Bronchial epithelial cell (primary cell): ENCODE results near the gene TOM1. TPM values are rescaled to one million over a fixed set of nuclear protein-coding genes. Genes with fewer than 3 reads are reported as not detected.

Experiments
- DNase-seq: peaks from one replicate; pipeline ENCODE4 v3.0.0-alpha.2; 2010; ENCODE audit warnings: low read depth
- FAIRE-seq: peaks from 2 replicates; lab custom pipeline; 2011; peaks lifted over from hg19 to GRCh38; lab: Jason Lieb, UNC
- H3K27me3 ChIP-seq: 2 replicates; pipeline ENCODE4 v1.5.1; 2011; ENCODE audit warnings: low read length; ENCODE audit not compliant: control insufficient read depth, insufficient read depth
- H3K36me3 ChIP-seq: 2 replicates; pipeline ENCODE4 v1.5.1; 2011; ENCODE audit warnings: low read length; ENCODE audit not compliant: control insufficient read depth, insufficient read depth
- H3K4me3 ChIP-seq: 2 replicates; pipeline ENCODE4 v1.5.1; 2011; ENCODE audit warnings: mild to moderate bottlenecking, low read depth, low read length, control low read depth
- CTCF ChIP-seq: IDR thresholded peaks from 2 replicates; pipeline ENCODE4 v1.5.1; 2011; ENCODE audit warnings: mild to moderate bottlenecking, moderate library complexity, low read length, control low read depth, inconsistent platforms; ENCODE audit not compliant: insufficient read depth, severe bottlenecking
- total RNA-seq: library from RNA; depleted of rRNA; stranded (reverse); fragments of >200 nt; gene quantifications from 2 replicates; pipeline ENCODE4 v1.2.1, GENCODE V29; 2014

TOM1 gene
- total RNA-seq, 1 donor from 2014 or later, result 22.6 TPM

- peaks cover 2% of the 10 kb centered on the region for H3K36me3 ChIP-seq
- no peak for TF ChIP-seq CTCF
- no peak for FAIRE-seq
- H3K27me3 ChIP-seq, result no peaks in the 10 kb centered on the region
- no peak overlapping the region for H3K4me3 ChIP-seq
- no peak for DNase-seq
Observed at GRCh38 chr22:35307372-35307771, 7.7 kb downstream of the TOM1 start.

GRCh38 chr22:35307892-35308291 lies 8.2 kb downstream of the TOM1 start:
- peaks cover 2% of the 10 kb centered on the region for H3K36me3 ChIP-seq
- no peak for DNase-seq
- no peak for TF ChIP-seq CTCF
- FAIRE-seq, result no peak
- no peak overlapping the region for H3K4me3 ChIP-seq
- H3K27me3 ChIP-seq, result no peaks in the 10 kb centered on the region

DNA sequence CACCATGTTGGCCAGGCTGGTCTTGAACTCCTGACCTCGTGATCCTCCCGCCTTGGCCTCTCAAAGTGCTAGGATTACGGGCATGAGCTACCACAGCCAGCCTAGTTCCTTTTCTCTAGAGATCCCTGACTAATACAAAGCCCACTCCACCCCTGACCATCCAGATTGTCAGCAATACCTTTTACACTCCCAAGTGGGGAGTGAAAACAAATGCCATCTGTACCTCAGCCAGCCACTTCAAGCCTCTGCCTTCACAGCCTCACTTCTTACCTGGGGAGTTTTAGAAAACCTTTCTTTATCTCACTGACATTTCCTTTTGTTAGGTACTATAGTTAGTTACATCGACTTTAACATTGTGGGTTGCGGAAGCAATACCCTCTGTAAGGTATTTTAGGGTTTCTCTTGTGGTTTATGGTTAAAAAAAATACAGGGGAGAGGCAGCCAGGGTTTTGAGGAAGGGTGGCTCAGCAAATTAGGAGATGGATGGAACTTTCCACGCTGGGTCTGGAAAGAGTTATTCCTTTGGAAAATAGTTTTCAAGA lies 8.9 kb downstream of the TOM1 start:
- Histone ChIP-seq H3K36me3 (peaks cover 1% of the 10 kb centered on the region), H3K27me3 (no peaks in the 10 kb centered on the region), H3K4me3 (no peak overlapping the region)
- TF ChIP-seq CTCF, result no peak
- FAIRE-seq (no peak), DNase-seq (no peak)

DNA sequence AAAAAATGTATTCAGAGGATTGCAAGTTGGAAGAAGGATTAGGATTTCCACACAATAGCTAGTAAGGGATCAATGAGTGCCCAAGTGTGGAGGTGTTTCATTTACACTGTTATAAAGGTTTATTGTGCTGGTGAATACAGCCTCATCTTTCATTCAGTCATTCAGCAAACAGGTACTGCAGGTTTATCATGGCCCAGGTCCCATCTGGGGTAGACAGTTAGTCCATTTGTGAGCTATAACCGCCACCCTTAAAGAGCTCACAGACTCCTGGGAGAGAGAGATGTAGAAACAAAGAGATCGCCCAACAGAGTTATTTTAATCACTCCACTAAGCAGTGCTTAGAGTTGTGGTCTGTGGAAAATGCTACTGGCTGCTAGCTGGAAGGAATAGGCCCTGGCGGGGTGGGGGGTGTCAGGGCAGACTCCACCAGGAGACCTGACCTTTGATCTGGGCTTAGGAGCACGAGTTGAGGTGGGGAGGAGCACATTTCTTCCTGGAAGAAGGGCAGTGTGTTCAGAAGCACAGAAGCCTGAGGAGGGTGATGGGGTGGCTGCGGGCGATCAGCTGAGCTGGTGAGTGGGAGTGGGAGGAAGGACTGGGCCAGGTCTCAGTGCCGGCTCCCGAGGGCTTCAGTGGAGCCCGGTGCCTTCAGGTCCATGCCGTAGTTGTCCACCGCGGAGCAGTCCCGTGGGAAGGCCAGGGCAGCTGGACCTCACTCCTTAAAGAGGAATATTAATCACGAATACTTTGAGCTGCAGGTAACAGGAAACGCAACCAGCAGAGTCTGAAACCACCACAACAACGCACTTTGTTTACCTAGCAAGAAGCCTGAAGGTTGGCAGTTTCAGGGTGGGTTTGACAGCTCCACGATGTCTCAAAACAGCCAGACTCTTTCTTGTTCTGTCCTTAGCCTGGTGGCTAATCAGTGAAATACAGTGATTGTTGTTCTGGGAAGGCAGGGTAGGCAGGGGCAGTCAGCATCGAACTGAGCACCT lies 11.2 kb downstream of the TOM1 start:
- Histone ChIP-seq H3K4me3 (no peak overlapping the region), H3K27me3 (no peaks in the 10 kb centered on the region), H3K36me3 (peaks cover 1% of the 10 kb centered on the region)
- no peak for DNase-seq
- no peak for FAIRE-seq
- no peak for TF ChIP-seq CTCF

GRCh38 chr22:35311551-35311999 lies 11.9 kb downstream of the TOM1 start:
- peaks cover 1% of the 10 kb centered on the region for H3K36me3 ChIP-seq
- TF ChIP-seq CTCF, result no peak
- FAIRE-seq (no peak), DNase-seq (no peak)
- no peak overlapping the region for H3K4me3 ChIP-seq
- no peaks in the 10 kb centered on the region for H3K27me3 ChIP-seq
